HFFc6 (cell line): ENCODE data around the gene ZNF30. TPM values are rescaled to one million over a fixed set of nuclear protein-coding genes. Genes with fewer than 3 reads are reported as not detected.
A peak's percentile ranks its signal among the peaks of the same experiment; 100 is the strongest.

Experiments
- DNase-seq: peaks from one replicate; pipeline ENCODE4 v3.0.0-alpha.2; 2018
- H3K27ac Mint-ChIP-seq: 2 replicates; pipeline ENCODE4 v1.8.0; 2020; ENCODE audit warnings: mild to moderate bottlenecking, mixed read lengths
- H3K27me3 Mint-ChIP-seq: 2 replicates; pipeline ENCODE4 v1.8.0; 2021; ENCODE audit warnings: mild to moderate bottlenecking, moderate library complexity, mixed read lengths; ENCODE audit not compliant: insufficient read depth
- H3K36me3 Mint-ChIP-seq: 2 replicates; pipeline ENCODE4 v1.8.0; 2021; ENCODE audit warnings: low read depth, mixed read lengths
- H3K4me1 Mint-ChIP-seq: 2 replicates; pipeline ENCODE4 v1.8.0; 2020; ENCODE audit warnings: low read depth, mixed read lengths
- H3K4me3 Mint-ChIP-seq: 2 replicates; pipeline ENCODE4 v1.8.0; 2020; ENCODE audit warnings: mild to moderate bottlenecking, moderate library complexity, mixed read lengths
- H3K9me3 Mint-ChIP-seq: 2 replicates; pipeline ENCODE4 v1.8.0; 2020; ENCODE audit warnings: mild to moderate bottlenecking, mixed read lengths
- total RNA-seq, 6 experiments: library from RNA; stranded (reverse); fragmentation: NEBNext Ultra II Directional; extraction: Animal tissue kit (Norgen Biotek cat#: 25700); gene quantifications; 2 replicates in 1 of 6; 3 replicates in 5 of 6; pipeline ENCODE4 v1.2.3, GENCODE V29; 2021
- TF ChIP-seq, protein P1 (sequence below): fragments of 200-600 bp; sonication (generic); IDR thresholded peaks from 2 replicates; pipeline ENCODE4 v1.5.0; 2021; ENCODE audit warnings: antibody characterized with exemption, mild to moderate bottlenecking

Gene ZNF30
- total RNA-seq, 6 experiments from 2014 or later: 1.9 to 3.1 (median 2.2) TPM

DNA sequence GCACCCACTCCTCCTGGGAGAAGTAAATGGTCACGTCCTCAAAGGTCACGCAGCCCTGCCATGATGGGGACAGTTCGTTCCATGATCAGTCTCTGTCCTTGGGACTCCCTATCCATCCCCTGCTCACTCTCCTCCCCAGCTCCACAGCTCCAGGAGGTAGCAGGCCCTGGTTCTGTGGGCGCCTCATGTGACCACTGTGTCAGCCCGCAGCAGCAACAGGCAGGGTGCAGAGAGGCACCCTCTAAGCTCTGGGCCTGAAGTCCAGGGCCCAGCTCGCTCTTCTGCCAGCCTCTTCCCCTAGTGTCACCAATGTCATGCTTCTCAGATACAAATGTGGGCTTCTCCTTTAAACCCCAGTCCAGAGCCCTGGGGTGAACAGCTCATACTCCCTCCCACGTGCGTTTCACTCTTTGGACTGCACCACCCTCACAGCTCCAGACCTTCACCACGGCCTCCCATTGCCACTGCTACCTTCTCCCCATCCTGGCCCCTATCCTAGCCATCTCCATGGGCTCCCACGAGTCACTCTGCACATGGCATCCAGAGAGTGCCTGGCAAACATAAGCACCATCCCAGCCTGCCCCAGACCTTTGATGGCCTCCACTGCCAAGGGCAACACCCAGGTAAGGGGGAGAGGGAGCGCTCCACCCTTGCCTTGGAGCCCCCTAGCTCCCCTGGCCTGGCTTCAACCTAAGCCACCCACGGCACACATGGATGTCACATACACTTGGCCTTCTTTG lies 34.4 kb downstream of the ZNF30 start:
- peak; percentile 23 for DNase-seq
- Mint-ChIP-seq H3K4me3 (peak overlapping the region; percentile 85), H3K27ac (peak overlapping the region; percentile 81), H3K9me3 (peaks cover 45% of the 10 kb centered on the region), H3K4me1 (peaks cover 43% of the 10 kb centered on the region), H3K36me3 (peaks cover 41% of the 10 kb centered on the region), H3K27me3 (peaks cover 4% of the 10 kb centered on the region; the same call in 1 of the 2 replicates)
- TF ChIP-seq, protein P1, sequence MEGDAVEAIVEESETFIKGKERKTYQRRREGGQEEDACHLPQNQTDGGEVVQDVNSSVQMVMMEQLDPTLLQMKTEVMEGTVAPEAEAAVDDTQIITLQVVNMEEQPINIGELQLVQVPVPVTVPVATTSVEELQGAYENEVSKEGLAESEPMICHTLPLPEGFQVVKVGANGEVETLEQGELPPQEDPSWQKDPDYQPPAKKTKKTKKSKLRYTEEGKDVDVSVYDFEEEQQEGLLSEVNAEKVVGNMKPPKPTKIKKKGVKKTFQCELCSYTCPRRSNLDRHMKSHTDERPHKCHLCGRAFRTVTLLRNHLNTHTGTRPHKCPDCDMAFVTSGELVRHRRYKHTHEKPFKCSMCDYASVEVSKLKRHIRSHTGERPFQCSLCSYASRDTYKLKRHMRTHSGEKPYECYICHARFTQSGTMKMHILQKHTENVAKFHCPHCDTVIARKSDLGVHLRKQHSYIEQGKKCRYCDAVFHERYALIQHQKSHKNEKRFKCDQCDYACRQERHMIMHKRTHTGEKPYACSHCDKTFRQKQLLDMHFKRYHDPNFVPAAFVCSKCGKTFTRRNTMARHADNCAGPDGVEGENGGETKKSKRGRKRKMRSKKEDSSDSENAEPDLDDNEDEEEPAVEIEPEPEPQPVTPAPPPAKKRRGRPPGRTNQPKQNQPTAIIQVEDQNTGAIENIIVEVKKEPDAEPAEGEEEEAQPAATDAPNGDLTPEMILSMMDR: no peak

DNA sequence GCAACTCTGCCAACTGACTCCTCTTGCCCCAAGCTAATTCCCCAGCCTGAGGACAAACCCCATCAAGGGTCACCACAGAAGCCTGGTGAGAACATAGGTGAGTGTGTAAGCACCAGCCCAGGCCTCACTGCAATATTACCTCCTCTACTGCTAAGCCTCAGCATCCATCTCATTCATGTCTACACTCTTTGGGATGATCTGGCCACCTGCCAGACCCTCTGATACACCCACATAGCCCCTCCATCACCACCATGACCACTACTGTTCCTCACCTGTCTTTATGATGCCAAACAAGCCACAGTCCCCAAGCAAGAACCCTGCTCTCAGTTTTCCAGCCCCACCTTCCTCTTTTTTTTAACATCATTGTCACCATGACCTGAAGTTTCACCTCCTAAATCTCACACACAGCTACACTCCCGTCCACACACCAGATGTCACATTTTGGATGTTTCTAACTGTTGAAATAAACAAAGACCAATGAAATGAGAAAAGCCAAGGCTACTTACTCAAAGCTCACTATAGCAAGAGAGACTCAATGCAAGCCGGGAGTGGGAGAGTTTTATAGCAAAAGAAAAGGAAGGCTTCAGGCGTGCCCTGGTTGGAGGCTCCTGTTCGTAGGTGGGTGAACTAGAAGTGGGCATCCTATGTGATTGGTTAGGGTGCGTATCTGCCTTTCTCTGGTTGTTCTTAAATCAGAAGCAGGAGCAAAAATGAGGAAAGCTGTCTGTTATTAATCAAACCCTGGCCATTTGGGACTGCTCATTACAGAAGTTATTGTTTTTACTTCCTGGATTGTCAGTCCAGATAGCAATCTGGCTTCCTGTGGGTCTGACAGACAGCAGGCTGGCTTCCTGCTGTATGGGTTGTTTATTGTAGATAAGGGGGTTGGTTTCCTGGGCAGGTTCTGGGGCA lies 35.3 kb downstream of the ZNF30 start:
- no peak for DNase-seq
- peak overlapping the region; percentile 81 for H3K27ac Mint-ChIP-seq
- peak overlapping the region; percentile 85 for H3K4me3 Mint-ChIP-seq
- peaks cover 36% of the 10 kb centered on the region for H3K36me3 Mint-ChIP-seq
- H3K4me1 Mint-ChIP-seq: peaks cover 43% of the 10 kb centered on the region
- TF ChIP-seq, protein P1: no peak
- H3K9me3 Mint-ChIP-seq: peaks cover 45% of the 10 kb centered on the region
- peaks cover 4% of the 10 kb centered on the region; the same call in 1 of the 2 replicates for H3K27me3 Mint-ChIP-seq

GRCh38 chr19:34962687-34963572 lies 36.2 kb downstream of the ZNF30 start:
- H3K36me3 Mint-ChIP-seq: peaks cover 35% of the 10 kb centered on the region
- peaks cover 7% of the 10 kb centered on the region for H3K27me3 Mint-ChIP-seq
- H3K4me3 Mint-ChIP-seq: peak overlapping the region; percentile 85
- H3K9me3 Mint-ChIP-seq: peaks cover 45% of the 10 kb centered on the region
- H3K27ac Mint-ChIP-seq: peak overlapping the region; percentile 81
- TF ChIP-seq, protein P1: no peak
- no peak for DNase-seq
- H3K4me1 Mint-ChIP-seq: peaks cover 43% of the 10 kb centered on the region

DNA sequence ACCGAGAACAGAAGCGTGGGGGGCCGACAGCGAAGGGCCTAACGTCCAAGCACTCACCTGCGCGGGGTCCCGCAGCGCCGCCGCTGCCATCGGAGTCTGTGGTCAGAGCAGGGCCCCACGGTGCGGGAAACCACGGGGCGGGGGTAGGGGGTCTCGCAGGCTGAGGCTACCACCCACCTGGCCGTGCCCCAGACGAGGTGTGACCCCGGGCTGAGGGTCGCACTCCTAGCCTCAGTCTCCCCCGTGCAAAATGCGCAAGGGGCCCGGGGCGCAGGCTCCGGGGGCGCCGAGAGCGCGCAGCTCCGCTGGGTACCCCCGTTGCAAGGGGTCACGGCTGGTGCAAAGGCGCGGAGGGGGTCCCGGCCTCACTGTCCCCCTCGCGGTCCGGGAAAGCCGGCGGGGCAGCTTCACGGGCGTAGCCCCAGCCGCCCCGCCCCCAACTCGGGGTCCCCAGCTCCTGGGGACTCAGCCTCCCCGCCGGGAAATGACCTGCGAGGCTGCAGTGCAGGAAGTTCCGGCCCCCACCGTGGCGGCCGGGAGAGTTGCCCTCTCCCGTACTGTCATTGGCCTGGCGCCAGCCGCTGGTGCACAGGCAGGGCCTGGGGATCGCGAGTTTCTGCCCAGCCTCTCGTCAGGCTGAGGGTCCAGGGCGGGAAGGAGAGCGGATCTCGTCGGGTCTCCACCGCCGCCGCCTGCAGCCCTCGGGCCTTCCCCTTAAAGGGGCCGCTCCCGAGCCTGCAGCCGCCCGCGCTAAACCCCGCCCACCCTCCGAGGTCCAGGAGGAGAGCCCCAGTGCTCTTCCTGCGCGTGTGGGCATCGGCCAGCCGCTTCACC lies 37.1 kb downstream of the ZNF30 start, which contains the start of gene ZNF792:
TSS of gene ZNF792 (minus strand) at position 657 of the 834 bp plus-strand sequence. CDS start at position 90, 567 bp downstream.
- TF ChIP-seq, protein P1: no peak
- H3K27ac Mint-ChIP-seq: peak within 1 kb of the TSS; percentile 81
- H3K9me3 Mint-ChIP-seq: peaks cover 45% of the 10 kb centered on the region
- H3K4me3 Mint-ChIP-seq: peak within 1 kb of the TSS; percentile 85
- H3K36me3 Mint-ChIP-seq: peaks cover 33% of the 10 kb centered on the region
- peaks cover 43% of the 10 kb centered on the region for H3K4me1 Mint-ChIP-seq
- peaks cover 14% of the 10 kb centered on the region for H3K27me3 Mint-ChIP-seq
- peak; percentile 8 for DNase-seq
